Large intestine (tissue), 3 donors: ENCODE results near the gene ARHGAP26. TPM values are rescaled to one million over a fixed set of nuclear protein-coding genes. Genes with fewer than 3 reads are reported as not detected.

Experiments used
- DNase-seq, 2 donors: peaks; one replicate each; pipeline versions ENCODE4 v3.0.0 to v3.0.0-alpha.2; 2013
- H3K27ac ChIP-seq: one replicate; pipeline ENCODE4 v1.5.1; 2013; ENCODE audit warnings: low read length
- H3K27me3 ChIP-seq: 2 replicates; pipeline ENCODE4 v1.6.1; 2013; ENCODE audit warnings: low read length; ENCODE audit not compliant: control insufficient read depth, insufficient read depth
- H3K36me3 ChIP-seq: 2 replicates; pipeline ENCODE4 v1.6.1; 2013; ENCODE audit warnings: low read length; ENCODE audit not compliant: control insufficient read depth, insufficient read depth
- H3K4me1 ChIP-seq: one replicate; pipeline ENCODE4 v1.6.1; 2013; ENCODE audit warnings: low read length; ENCODE audit not compliant: control insufficient read depth, insufficient read depth
- H3K4me3 ChIP-seq: one replicate; pipeline ENCODE4 v1.5.1; 2013; ENCODE audit warnings: low read length
- H3K9me3 ChIP-seq: one replicate; pipeline ENCODE4 v1.6.1; 2013; ENCODE audit warnings: mild to moderate bottlenecking, low read depth, low read length, moderate library complexity; ENCODE audit not compliant: control insufficient read depth
- WGBS: methylation state at CpG from one replicate; pipeline ENCODE4 v1.1.5; 2013; ENCODE audit warnings: low lambda C conversion rate; ENCODE audit not compliant: insufficient coverage; 5-methylcytosine and 5-hydroxymethylcytosine counted together
- polyA plus RNA-seq: library from polyadenylated mRNA; unstranded; fragments of 120-200 nt; gene quantifications from one replicate; pipeline ENCODE4 v1.2.1, GENCODE V29; 2013

ARHGAP26 gene
- polyA plus RNA-seq, 1 donor, result 31.8 TPM

GRCh38 chr5:142811866-142812557 lies 41.8 kb downstream of the ARHGAP26 start:
- Histone ChIP-seq H3K36me3 (no peaks in the 10 kb centered on the region), H3K27ac (no peak overlapping the region), H3K4me1 (peaks cover 54% of the 10 kb centered on the region), H3K9me3 (no peaks in the 10 kb centered on the region), H3K27me3 (no peaks in the 10 kb centered on the region), H3K4me3 (no peak overlapping the region)
- no peak for DNase-seq
- WGBS, result no CpG with 5 or more reads among the region's 10 CpGs

- no peak for DNase-seq
- Histone ChIP-seq H3K27me3 (no peaks in the 10 kb centered on the region), H3K9me3 (no peaks in the 10 kb centered on the region), H3K27ac (no peak overlapping the region), H3K36me3 (no peaks in the 10 kb centered on the region), H3K4me1 (peaks cover 57% of the 10 kb centered on the region), H3K4me3 (no peak overlapping the region)
- no CpG with 5 or more reads among the region's 3 CpGs for WGBS
Observed at GRCh38 chr5:142813220-142813619, 43.0 kb downstream of the ARHGAP26 start.

- no peak for DNase-seq
- WGBS, result no CpG with 5 or more reads among the region's 3 CpGs
- peaks cover 59% of the 10 kb centered on the region for H3K4me1 ChIP-seq
- no peak overlapping the region for H3K4me3 ChIP-seq
- no peak overlapping the region for H3K27ac ChIP-seq
- H3K36me3 ChIP-seq, result no peaks in the 10 kb centered on the region
- H3K27me3 ChIP-seq, result no peaks in the 10 kb centered on the region
- no peaks in the 10 kb centered on the region for H3K9me3 ChIP-seq
Observed at GRCh38 chr5:142814122-142814521, 43.9 kb downstream of the ARHGAP26 start.

DNA sequence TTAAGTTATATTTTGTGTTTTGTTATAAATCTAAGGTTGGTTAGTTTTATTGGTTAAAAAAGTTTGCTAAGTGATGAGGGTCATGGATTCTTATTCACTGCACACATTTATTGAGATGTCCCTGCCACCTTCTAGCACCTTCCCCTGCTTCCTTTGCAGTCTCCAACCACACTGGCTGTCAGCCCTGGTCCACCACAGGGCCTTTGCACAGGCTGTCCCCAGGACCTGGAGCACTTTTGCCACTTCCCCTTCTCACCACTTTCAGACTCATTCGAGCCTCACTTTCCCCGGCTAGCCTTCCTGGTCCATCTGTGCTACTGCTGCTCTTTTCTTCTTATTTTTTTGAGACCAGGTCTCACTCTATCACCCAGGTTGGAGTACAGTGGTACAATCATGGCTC lies 45.3 kb downstream of the ARHGAP26 start:
- no CpG with 5 or more reads among the region's 2 CpGs for WGBS
- Histone ChIP-seq H3K36me3 (no peaks in the 10 kb centered on the region), H3K4me3 (no peak overlapping the region), H3K9me3 (no peaks in the 10 kb centered on the region), H3K4me1 (peaks cover 57% of the 10 kb centered on the region), H3K27me3 (no peaks in the 10 kb centered on the region), H3K27ac (no peak overlapping the region)
- DNase-seq, result no peak

DNA sequence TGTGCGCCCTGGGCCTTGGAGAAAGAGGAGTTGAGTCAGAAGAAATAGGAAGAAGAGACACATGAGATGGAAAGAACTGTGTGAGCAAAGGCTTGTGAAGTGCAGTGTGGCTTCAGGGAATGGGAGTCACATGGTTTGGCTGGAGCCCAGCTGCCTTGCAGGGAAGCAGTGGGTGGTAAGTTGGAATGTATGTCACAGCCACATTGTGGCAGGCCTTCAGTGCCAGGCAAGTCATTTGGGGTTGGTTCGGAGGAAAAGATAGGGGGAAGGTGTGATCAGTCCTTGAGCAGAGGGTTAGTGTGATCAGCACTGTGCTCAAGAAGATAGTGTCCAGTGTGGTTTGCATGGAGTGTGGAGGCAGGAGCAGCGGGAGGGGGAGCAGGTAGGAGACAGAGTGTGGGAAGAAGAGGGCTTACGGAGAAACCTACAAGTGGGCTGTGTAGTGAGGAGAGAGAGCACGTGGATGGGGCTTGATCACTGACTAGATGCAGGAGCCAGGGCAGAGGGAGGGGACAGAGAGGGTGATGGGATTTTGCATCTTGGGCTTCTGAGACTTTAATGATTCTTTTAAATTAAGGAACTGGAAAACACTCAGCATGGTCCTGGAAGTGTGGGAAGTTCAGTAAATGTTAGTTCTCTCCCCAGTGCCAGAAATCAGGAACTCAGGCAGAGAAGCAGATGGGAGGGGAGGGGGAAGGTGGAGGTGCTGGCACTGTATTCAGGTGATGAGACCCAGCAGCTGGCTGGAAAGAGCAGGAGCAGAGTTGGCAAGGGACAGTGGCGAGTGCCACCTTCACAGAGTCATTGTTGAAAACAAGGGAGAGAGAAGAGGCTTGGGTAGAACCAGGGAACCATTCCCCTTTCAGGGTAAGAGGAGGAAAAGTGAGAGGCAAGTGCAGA lies 46.6 kb downstream of the ARHGAP26 start:
- no peak overlapping the region for H3K27ac ChIP-seq
- no peak overlapping the region for H3K4me3 ChIP-seq
- WGBS, result 75% methylated on average over 2 of the region's 6 CpGs
- peaks cover 62% of the 10 kb centered on the region for H3K4me1 ChIP-seq
- H3K27me3 ChIP-seq, result no peaks in the 10 kb centered on the region
- peak in 1 of 2 donors; percentile 64 for DNase-seq
- no peaks in the 10 kb centered on the region for H3K9me3 ChIP-seq
- H3K36me3 ChIP-seq, result no peaks in the 10 kb centered on the region

GRCh38 chr5:142817949-142818431 lies 47.8 kb downstream of the ARHGAP26 start:
- H3K36me3 ChIP-seq, result no peaks in the 10 kb centered on the region
- DNase-seq, result no peak
- no peak overlapping the region for H3K4me3 ChIP-seq
- no peaks in the 10 kb centered on the region for H3K27me3 ChIP-seq
- no peaks in the 10 kb centered on the region for H3K9me3 ChIP-seq
- H3K4me1 ChIP-seq, result peaks cover 73% of the 10 kb centered on the region
- whole genome bisulfite sequencing, result no CpG with 5 or more reads among the region's 3 CpGs
- H3K27ac ChIP-seq, result peak overlapping the region; percentile 96

- Histone ChIP-seq H3K27ac (peak overlapping the region; percentile 96), H3K36me3 (no peaks in the 10 kb centered on the region), H3K4me3 (no peak overlapping the region), H3K9me3 (no peaks in the 10 kb centered on the region), H3K4me1 (peaks cover 80% of the 10 kb centered on the region), H3K27me3 (no peaks in the 10 kb centered on the region)
- peak; percentile 66 to 75 for DNase-seq
Observed at GRCh38 chr5:142819292-142819691, 49.1 kb downstream of the ARHGAP26 start.

- no CpG with 5 or more reads among the region's 4 CpGs for WGBS
- Histone ChIP-seq H3K4me1 (peaks cover 85% of the 10 kb centered on the region), H3K9me3 (no peaks in the 10 kb centered on the region), H3K4me3 (no peak overlapping the region), H3K36me3 (no peaks in the 10 kb centered on the region), H3K27ac (peak overlapping the region; percentile 96), H3K27me3 (no peaks in the 10 kb centered on the region)
- DNase-seq, result no peak
Observed at GRCh38 chr5:142819825-142820224, 49.6 kb downstream of the ARHGAP26 start.

DNA sequence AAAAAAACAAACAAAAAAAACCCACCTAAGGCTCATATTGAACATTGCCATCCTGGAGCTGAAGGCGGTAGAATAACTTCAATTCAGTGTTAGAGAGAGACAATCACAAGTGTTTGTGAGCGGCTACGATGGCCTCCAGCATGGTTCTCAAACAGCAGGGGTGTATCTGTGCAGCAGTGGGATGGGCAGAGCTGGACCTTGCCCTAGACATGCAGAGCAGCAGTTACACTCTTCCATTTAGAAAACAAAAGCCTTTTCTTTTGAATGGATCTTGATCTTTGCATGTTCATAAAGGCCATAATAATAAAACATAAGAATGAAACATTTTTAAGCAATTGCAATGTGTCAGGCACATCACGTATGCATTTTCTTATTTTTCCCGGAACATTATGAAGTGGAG lies 50.3 kb downstream of the ARHGAP26 start:
- H3K36me3 ChIP-seq, result no peaks in the 10 kb centered on the region
- WGBS, result no CpG with 5 or more reads among the region's 5 CpGs
- H3K27ac ChIP-seq, result peak overlapping the region; percentile 96
- no peaks in the 10 kb centered on the region for H3K9me3 ChIP-seq
- no peaks in the 10 kb centered on the region for H3K27me3 ChIP-seq
- peak; percentile 75 to 90 for DNase-seq
- peaks cover 90% of the 10 kb centered on the region for H3K4me1 ChIP-seq
- no peak overlapping the region for H3K4me3 ChIP-seq

- DNase-seq, result peak in 1 of 2 donors; percentile 43
- Histone ChIP-seq H3K27me3 (no peaks in the 10 kb centered on the region), H3K4me1 (peaks cover 90% of the 10 kb centered on the region), H3K9me3 (no peaks in the 10 kb centered on the region), H3K36me3 (no peaks in the 10 kb centered on the region), H3K4me3 (no peak overlapping the region), H3K27ac (peak overlapping the region; percentile 96)
- WGBS, result no CpG with 5 or more reads among the region's 2 CpGs
Observed at GRCh38 chr5:142821034-142821732, 51.0 kb downstream of the ARHGAP26 start.
